Neural progenitor cell (in vitro differentiated cells): ENCODE data around the gene IDS. TPM values are rescaled to one million over a fixed set of nuclear protein-coding genes. Genes with fewer than 3 reads are reported as not detected.

Experiments used
- DNase-seq: peaks from one replicate; pipeline ENCODE4 v3.0.0-alpha.2; 2016; ENCODE audit warnings: low spot score
- H2AFZ ChIP-seq: fragments of 200-600 bp; sonication (generic); replicated peaks from 2 replicates; pipeline ENCODE4 v1.6.1; 2016; ENCODE audit warnings: antibody characterized with exemption
- H3F3A ChIP-seq: fragments of 200-600 bp; sonication (generic); 2 replicates; pipeline ENCODE4 v1.6.1; 2016; ENCODE audit warnings: antibody characterized with exemption, low read depth
- H3K27ac ChIP-seq: fragments of 200-600 bp; sonication (generic); 2 replicates; pipeline ENCODE4 v1.5.1; 2016; ENCODE audit warnings: mild to moderate bottlenecking
- H3K27me3 ChIP-seq: fragments of 200-600 bp; sonication (generic); 2 replicates; pipeline ENCODE4 v1.6.1; 2016; ENCODE audit warnings: mild to moderate bottlenecking, moderate library complexity
- H3K36me3 ChIP-seq: fragments of 200-600 bp; sonication (generic); 2 replicates; pipeline ENCODE4 v1.5.1; 2016
- H3K4me1 ChIP-seq: fragments of 200-600 bp; sonication (generic); 2 replicates; pipeline ENCODE4 v1.6.1; 2016; ENCODE audit warnings: mixed run types
- H3K4me2 ChIP-seq: fragments of 200-600 bp; sonication (generic); 2 replicates; pipeline ENCODE4 v1.6.1; 2016
- H3K4me3 ChIP-seq: fragments of 200-600 bp; sonication (generic); 2 replicates; pipeline ENCODE4 v1.5.1; 2016
- H3K79me2 ChIP-seq: fragments of 200-600 bp; sonication (generic); 2 replicates; pipeline ENCODE4 v1.6.1; 2016; ENCODE audit warnings: low read depth
- H3K9ac ChIP-seq: fragments of 200-600 bp; sonication (generic); 2 replicates; pipeline ENCODE4 v1.6.1; 2016
- H3K9me3 ChIP-seq: fragments of 200-600 bp; sonication (generic); 2 replicates; pipeline ENCODE4 v1.5.1; 2016; ENCODE audit warnings: low read depth
- H4K20me1 ChIP-seq: fragments of 200-600 bp; sonication (generic); 2 replicates; pipeline ENCODE4 v1.6.1; 2016; ENCODE audit warnings: low read depth
- H3K27ac Mint-ChIP-seq: 3 replicates; pipeline ENCODE4 v1.8.0; 2021; ENCODE audit warnings: mixed read lengths
- H3K27me3 Mint-ChIP-seq: 2 replicates; pipeline ENCODE4 v1.8.0; 2022; ENCODE audit warnings: low read depth, mild to moderate bottlenecking, inconsistent platforms, moderate library complexity, mixed read lengths; ENCODE audit not compliant: insufficient read depth
- H3K36me3 Mint-ChIP-seq: 3 replicates; pipeline ENCODE4 v1.8.0; 2021; ENCODE audit warnings: mixed read lengths
- H3K4me1 Mint-ChIP-seq: 3 replicates; pipeline ENCODE4 v1.8.0; 2021; ENCODE audit warnings: mixed read lengths
- H3K4me3 Mint-ChIP-seq: 3 replicates; pipeline ENCODE4 v1.8.0; 2021; ENCODE audit warnings: mild to moderate bottlenecking, moderate library complexity, mixed read lengths
- H3K9me3 Mint-ChIP-seq: 3 replicates; pipeline ENCODE4 v1.8.0; 2020; ENCODE audit warnings: mixed read lengths
- EZH2 ChIP-seq: fragments of 200-600 bp; sonication (generic); IDR thresholded peaks from 2 replicates; pipeline ENCODE4 v1.6.1; 2017; ENCODE audit warnings: antibody characterized with exemption, mild to moderate bottlenecking, moderate library complexity
- EZH2phosphoT487 ChIP-seq: fragments of 200-600 bp; sonication (generic); IDR thresholded peaks from 2 replicates; pipeline ENCODE4 v1.6.1; 2017; ENCODE audit warnings: antibody characterized with exemption
- total RNA-seq: library from RNA; depleted of rRNA; stranded (reverse); fragments of >200 nt; gene quantifications from 2 replicates; pipeline ENCODE4 v1.2.3, GENCODE V29; 2015; ENCODE audit warnings: low replicate concordance
- TF ChIP-seq, protein P1 (sequence below): fragments of 200-600 bp; sonication (generic); IDR thresholded peaks from 2 replicates; pipeline ENCODE4 v1.5.1; 2017; ENCODE audit warnings: antibody characterized with exemption, mild to moderate bottlenecking

The IDS gene
- total RNA-seq, 1 donor from 2014 or later: 14.5 TPM

GRCh38 chrX:149469406-149469805 is 35.7 kb downstream of the IDS start:
- H3K36me3 ChIP-seq: no peaks in the 10 kb centered on the region
- Mint-ChIP-seq H3K36me3 (no peaks in the 10 kb centered on the region), H3K27me3 (no peaks in the 10 kb centered on the region), H3K4me3 (no peak overlapping the region), H3K27ac (no peak overlapping the region), H3K4me1 (peaks cover 7% of the 10 kb centered on the region), H3K9me3 (peaks cover 7% of the 10 kb centered on the region)
- no peak overlapping the region for H3K4me3 ChIP-seq
- no peaks in the 10 kb centered on the region for H4K20me1 ChIP-seq
- no peaks in the 10 kb centered on the region for H3F3A ChIP-seq
- TF ChIP-seq, protein P1, sequence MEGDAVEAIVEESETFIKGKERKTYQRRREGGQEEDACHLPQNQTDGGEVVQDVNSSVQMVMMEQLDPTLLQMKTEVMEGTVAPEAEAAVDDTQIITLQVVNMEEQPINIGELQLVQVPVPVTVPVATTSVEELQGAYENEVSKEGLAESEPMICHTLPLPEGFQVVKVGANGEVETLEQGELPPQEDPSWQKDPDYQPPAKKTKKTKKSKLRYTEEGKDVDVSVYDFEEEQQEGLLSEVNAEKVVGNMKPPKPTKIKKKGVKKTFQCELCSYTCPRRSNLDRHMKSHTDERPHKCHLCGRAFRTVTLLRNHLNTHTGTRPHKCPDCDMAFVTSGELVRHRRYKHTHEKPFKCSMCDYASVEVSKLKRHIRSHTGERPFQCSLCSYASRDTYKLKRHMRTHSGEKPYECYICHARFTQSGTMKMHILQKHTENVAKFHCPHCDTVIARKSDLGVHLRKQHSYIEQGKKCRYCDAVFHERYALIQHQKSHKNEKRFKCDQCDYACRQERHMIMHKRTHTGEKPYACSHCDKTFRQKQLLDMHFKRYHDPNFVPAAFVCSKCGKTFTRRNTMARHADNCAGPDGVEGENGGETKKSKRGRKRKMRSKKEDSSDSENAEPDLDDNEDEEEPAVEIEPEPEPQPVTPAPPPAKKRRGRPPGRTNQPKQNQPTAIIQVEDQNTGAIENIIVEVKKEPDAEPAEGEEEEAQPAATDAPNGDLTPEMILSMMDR: no peak
- TF ChIP-seq EZH2: no peak
- no peak for TF ChIP-seq EZH2phosphoT487
- H3K9me3 ChIP-seq: no peaks in the 10 kb centered on the region
- no peak overlapping the region for H3K9ac ChIP-seq
- H2AFZ ChIP-seq: no peak overlapping the region
- no peak for DNase-seq
- H3K27ac ChIP-seq: no peak overlapping the region
- H3K79me2 ChIP-seq: no peaks in the 10 kb centered on the region
- H3K4me2 ChIP-seq: no peak overlapping the region
- no peaks in the 10 kb centered on the region for H3K4me1 ChIP-seq
- H3K27me3 ChIP-seq: no peaks in the 10 kb centered on the region

GRCh38 chrX:149467920-149468319 is 37.2 kb downstream of the IDS start:
- H4K20me1 ChIP-seq: no peaks in the 10 kb centered on the region
- no peaks in the 10 kb centered on the region for H3K9me3 ChIP-seq
- H3K4me3 ChIP-seq: no peak overlapping the region
- H3K36me3 Mint-ChIP-seq: no peaks in the 10 kb centered on the region
- H3K9ac ChIP-seq: no peak overlapping the region
- no peak overlapping the region for H3K4me2 ChIP-seq
- H3K4me1 ChIP-seq: no peaks in the 10 kb centered on the region
- H3K27ac ChIP-seq: no peak overlapping the region
- no peaks in the 10 kb centered on the region for H3K79me2 ChIP-seq
- H3K4me3 Mint-ChIP-seq: no peak overlapping the region
- peaks cover 7% of the 10 kb centered on the region for H3K4me1 Mint-ChIP-seq
- H3K27ac Mint-ChIP-seq: no peak overlapping the region
- peaks cover 7% of the 10 kb centered on the region for H3K9me3 Mint-ChIP-seq
- H3K36me3 ChIP-seq: no peaks in the 10 kb centered on the region
- no peak for DNase-seq
- TF ChIP-seq EZH2phosphoT487 (no peak), EZH2 (no peak)
- TF ChIP-seq, protein P1: no peak
- no peaks in the 10 kb centered on the region for H3K27me3 ChIP-seq
- no peaks in the 10 kb centered on the region for H3K27me3 Mint-ChIP-seq
- H3F3A ChIP-seq: no peaks in the 10 kb centered on the region
- H2AFZ ChIP-seq: no peak overlapping the region

DNA sequence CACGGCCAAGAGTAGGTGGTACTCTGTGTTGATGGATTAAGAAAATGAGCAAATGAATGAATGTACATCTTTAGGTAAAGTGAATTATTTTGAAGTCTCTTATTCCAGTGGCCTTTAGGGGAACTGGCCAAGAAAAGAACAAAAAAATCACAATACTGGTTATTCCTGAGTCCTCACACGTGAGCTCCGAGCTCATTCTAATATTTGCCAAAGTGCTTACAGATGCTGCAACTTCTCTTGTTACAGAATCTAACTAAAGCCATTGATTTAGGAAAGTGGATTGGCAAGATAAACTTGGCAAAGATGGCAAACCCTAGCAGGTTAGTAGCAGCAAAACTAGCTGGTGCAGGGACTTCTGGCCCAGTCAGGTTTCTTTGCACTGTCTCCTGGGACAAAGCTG is 37.6 kb downstream of the IDS start:
- Mint-ChIP-seq H3K4me1 (peaks cover 7% of the 10 kb centered on the region), H3K9me3 (peaks cover 7% of the 10 kb centered on the region), H3K4me3 (no peak overlapping the region), H3K27me3 (no peaks in the 10 kb centered on the region), H3K36me3 (no peaks in the 10 kb centered on the region), H3K27ac (no peak overlapping the region)
- H3K27ac ChIP-seq: no peak overlapping the region
- DNase-seq: no peak
- H3K9me3 ChIP-seq: no peaks in the 10 kb centered on the region
- H3K4me3 ChIP-seq: no peak overlapping the region
- H4K20me1 ChIP-seq: no peaks in the 10 kb centered on the region
- H3K36me3 ChIP-seq: no peaks in the 10 kb centered on the region
- H3K4me2 ChIP-seq: no peak overlapping the region
- no peaks in the 10 kb centered on the region for H3K4me1 ChIP-seq
- TF ChIP-seq, protein P1: no peak
- no peak for TF ChIP-seq EZH2
- TF ChIP-seq EZH2phosphoT487: no peak
- no peaks in the 10 kb centered on the region for H3K79me2 ChIP-seq
- no peak overlapping the region for H2AFZ ChIP-seq
- H3K27me3 ChIP-seq: no peaks in the 10 kb centered on the region
- no peak overlapping the region for H3K9ac ChIP-seq
- no peaks in the 10 kb centered on the region for H3F3A ChIP-seq
